Heart left ventricle (tissue), 16 donors: ENCODE results near the gene TMEM253. TPM values are rescaled to one million over a fixed set of nuclear protein-coding genes. Genes with fewer than 3 reads are reported as not detected.

Experiments
- ATAC-seq, 4 donors: fragments of 200-7000 bp; cut with Tn5 transposase; one replicate each; pipeline ENCODE4 v1.9.1; 2020 to 2022; ENCODE audit warnings: moderate library complexity in 4 of 4, mild to moderate bottlenecking in 3 of 4, moderate number of reproducible peaks in 1 of 4
- DNase-seq, 5 donors: peaks; one replicate each; pipeline ENCODE4 v3.0.0-alpha.2; 2020
- H3K27ac ChIP-seq, 12 donors: fragments of 200-600 bp; sonication (generic) in 4 of 12; one replicate each; pipeline versions ENCODE4 v1.5.0 to v1.8.0; 2016 to 2022; ENCODE audit warnings: mild to moderate bottlenecking in 2 of 12
- H3K27me3 ChIP-seq, 9 donors: fragments of 200-600 bp; sonication (generic) in 2 of 9; one replicate each; pipeline versions ENCODE4 v1.5.1 to v1.8.0; 2016 to 2022; ENCODE audit warnings: mild to moderate bottlenecking in 3 of 9
- H3K36me3 ChIP-seq, 9 donors: fragments of 200-600 bp; sonication (generic) in 2 of 9; one replicate each; pipeline versions ENCODE4 v1.5.0 to v1.8.0; 2018 to 2022; ENCODE audit warnings: mild to moderate bottlenecking in 2 of 9
- H3K4me1 ChIP-seq, 12 donors: fragments of 200-600 bp; sonication (generic) in 4 of 12; one replicate each; pipeline versions ENCODE4 v1.5.0 to v1.8.0; 2016 to 2022; ENCODE audit warnings: mild to moderate bottlenecking in 3 of 12
- H3K4me3 ChIP-seq, 12 donors: fragments of 200-600 bp; sonication (generic) in 4 of 12; one replicate each; pipeline versions ENCODE4 v1.5.0 to v1.8.0; 2017 to 2022; ENCODE audit warnings: mild to moderate bottlenecking in 9 of 12, moderate library complexity in 4 of 12
- H3K9me3 ChIP-seq, 12 donors: fragments of 200-600 bp; sonication (generic) in 4 of 12; one replicate each; pipeline versions ENCODE4 v1.5.0 to v1.8.0; 2016 to 2022; ENCODE audit warnings: mild to moderate bottlenecking in 1 of 12
- CTCF ChIP-seq, 12 donors: fragments of 200-600 bp; sonication (generic) in 4 of 12; IDR thresholded peaks; one replicate each; pipeline versions ENCODE4 v1.5.0 to v1.8.0; 2018 to 2022; ENCODE audit warnings: antibody characterized with exemption in 12 of 12, mild to moderate bottlenecking in 5 of 12
- POLR2A ChIP-seq, 2 donors: fragments of 450-650 bp; IDR thresholded peaks; one replicate each; pipeline ENCODE4 v1.6.1; 2017; ENCODE audit warnings: antibody characterized with exemption in 2 of 2, mild to moderate bottlenecking in 2 of 2, moderate library complexity in 2 of 2
- WGBS, 4 donors: extraction: QIAGEN DNeasy Blood & Tissue Kit in 2 of 4; methylation state at CpG; one replicate each; pipeline versions ENCODE4 v1.1.5 to v1.1.7; 2013 to 2018; 5-methylcytosine and 5-hydroxymethylcytosine counted together
- intact Hi-C, 10 donors: fragments of 100-400 bp; cut with DNase I; formaldehyde crosslinking; loops; one replicate each; pipeline versions ENCODE4 v1.11.1 to v1.14.2; 2022
- polyA plus RNA-seq, 2 donors: library from polyadenylated mRNA; stranded (reverse); fragments of 200-250 nt; gene quantifications; one replicate each; pipeline ENCODE4 v1.2.3, GENCODE V29; 2013
- total RNA-seq, 9 donors: library from RNA; depleted of rRNA in 2 of 9; stranded (reverse); fragments of >200 nt in 2 of 9; fragmentation: NEBNext Ultra II Directional in 3 of 9; extraction: Animal tissue kit (Norgen Biotek cat#: 25700) in 3 of 9; gene quantifications; one replicate each; pipeline versions ENCODE4 v1.1.0 to v1.2.4, GENCODE V29; 2016 to 2023
- donor health status: ischemic (EF 13 %, LVEDD 7.1; RV severe dilation, severe dysfunction).
- donor health status: healthy with polysubstance abuse.
- donor health status: DM: no; HTN: yes; CAD: no.
- donor health status: DM: no; HTN: no; CAD: no.
- donor health status: ischemic (EF 25% LVEDD 6.9; RV normal size, moderate dysfunction).
- donor health status: ischemic (EF 25% LVEDD 5.7; RV mildly dilated, moderate dysfunction).
- donor health status: healthy.
- donor health status: DM: yes; HTN: yes; CAD: no.
- donor health status: ischemic (EF 35%, LVEDD 5.7; RV mildly dilated, moderate dysfunction).
- donor health status: nonischemic (EF 11% LVEDD 7.7; RV severe dilation, severe dysfunction).
- donor health status: DM: yes; HTN: yes; CAD: no.
- donor health status: PGD.
- donor health status: ischemic (EF 29% LVEDD 5.4; RV normal size, mild dysfunction).
- donor health status: nonischemic (EF 23%, LVEDD 6.1; RV moderate dilation, normal function).

Gene TMEM253
- total and polyA plus RNA-seq, 11 donors, result 0.19 to 0.79 (median 0.36) TPM; not detected in 3

GRCh38 chr14:21057803-21058675 is 42.8 kb upstream of the TMEM253 start, which contains the start of gene RNASE8:
Gene RNASE8 (plus strand): TSS chr14:21057822. CDS start chr14:21057893, 71 bp downstream.
- no peaks in the 10 kb centered on the region for H3K27me3 ChIP-seq
- DNase-seq (no peak), ATAC-seq (peak in 2 of 4 donors; percentile 24 to 55)
- H3K27ac ChIP-seq, result no peak within 1 kb of the TSS
- H3K36me3 ChIP-seq, result no peaks in the 10 kb centered on the region
- 74 to 85% (median 79%) methylated on average over 8 of the region's 8 CpGs for WGBS, 4 donors
- peaks cover 0 to 5% (median 0%) of the 10 kb centered on the region in 12 donors for H3K4me1 ChIP-seq
- H3K9me3 ChIP-seq, result no peaks in the 10 kb centered on the region
- no peak within 1 kb of the TSS for H3K4me3 ChIP-seq
- no peak for TF ChIP-seq POLR2A (IDR thresholded peaks at IDR 0.05)
- TF ChIP-seq CTCF (IDR thresholded peaks at IDR 0.05), result peak in 1 of 12 donors; percentile 5
- intact Hi-C loops, result loop anchor here in 1 of 10 donors (5.0 kb wide), 1 partner anchor 46 kb away; no protein-coding TSS in a partner anchor

GRCh38 chr14:21058903-21059302 is 42.0 kb upstream of the TMEM253 start:
- WGBS, 4 donors, result 88 to 91% (median 89%) methylated on average over 5 of the region's 5 CpGs
- ATAC-seq, result no peak

GRCh38 chr14:21059842-21060613 is 40.8 kb upstream of the TMEM253 start:
- no peaks in the 10 kb centered on the region for H3K9me3 ChIP-seq
- H3K4me3 ChIP-seq, result no peak overlapping the region
- H3K36me3 ChIP-seq, result no peaks in the 10 kb centered on the region
- ATAC-seq (no peak), DNase-seq (no peak)
- intact Hi-C loops, result loop anchor here in 1 of 10 donors (5.0 kb wide), 1 partner anchor 48 kb away; no protein-coding TSS in a partner anchor
- 69 to 79% (median 73%) methylated on average over 8 of the region's 8 CpGs for WGBS, 4 donors
- peaks cover 0 to 10% (median 2%) of the 10 kb centered on the region in 12 donors for H3K4me1 ChIP-seq
- no peak for TF ChIP-seq POLR2A (IDR thresholded peaks at IDR 0.05)
- TF ChIP-seq CTCF (IDR thresholded peaks at IDR 0.05), result no peak
- no peak overlapping the region for H3K27ac ChIP-seq
- no peaks in the 10 kb centered on the region for H3K27me3 ChIP-seq

More at GRCh38 chr14:21058903-21059302, 42.0 kb upstream of the TMEM253 start:
- H3K36me3 ChIP-seq, result no peaks in the 10 kb centered on the region
- no peak for TF ChIP-seq POLR2A (IDR thresholded peaks at IDR 0.05)
- intact Hi-C loops, result loop anchor here in 1 of 10 donors (5.0 kb wide), 1 partner anchor 47 kb away; no protein-coding TSS in a partner anchor
- peaks cover 0 to 10% (median 2%) of the 10 kb centered on the region in 12 donors for H3K4me1 ChIP-seq
- no peak for DNase-seq
- H3K27me3 ChIP-seq, result no peaks in the 10 kb centered on the region
- H3K27ac ChIP-seq, result no peak overlapping the region
- no peaks in the 10 kb centered on the region for H3K9me3 ChIP-seq
- no peak overlapping the region for H3K4me3 ChIP-seq

GRCh38 chr14:21060614-21061346 is 40.1 kb upstream of the TMEM253 start:
- no peak for DNase-seq
- Histone ChIP-seq H3K4me1 (peaks cover 0 to 10% (median 2%) of the 10 kb centered on the region in 12 donors), H3K4me3 (no peak overlapping the region), H3K27me3 (no peaks in the 10 kb centered on the region), H3K9me3 (no peaks in the 10 kb centered on the region), H3K27ac (no peak overlapping the region), H3K36me3 (no peaks in the 10 kb centered on the region)
- 77 to 83% (median 81%) methylated on average over 13 of the region's 13 CpGs for whole genome bisulfite sequencing, 4 donors
- TF ChIP-seq POLR2A (IDR thresholded peaks at IDR 0.05), result no peak
- TF ChIP-seq CTCF (IDR thresholded peaks at IDR 0.05), result no peak
- intact Hi-C loops, result no loop called here
- ATAC-seq, result no peak
